T follicular helper cell (primary cell): ENCODE data around the gene SFXN1.

Source experiments
- DNase-seq: peaks from one replicate; pipeline ENCODE4 v3.0.0-alpha.2; 2020; ENCODE audit warnings: low read depth

The SFXN1 gene

GRCh38 chr5:175465282-175465681, 13.1 kb upstream of the SFXN1 start:
- no peak for DNase-seq

GRCh38 chr5:175466700-175467318, 11.6 kb upstream of the SFXN1 start:
- no peak for DNase-seq

GRCh38 chr5:175467983-175468690, 10.2 kb upstream of the SFXN1 start:
- DNase-seq, result no peak

GRCh38 chr5:175468892-175469291, 9.5 kb upstream of the SFXN1 start:
- no peak for DNase-seq

- no peak for DNase-seq
Observed at GRCh38 chr5:175469916-175470315, 8.4 kb upstream of the SFXN1 start.

- DNase-seq, result no peak
Observed at GRCh38 chr5:175470781-175471180, 7.6 kb upstream of the SFXN1 start.

- no peak for DNase-seq
Observed at GRCh38 chr5:175471196-175471595, 7.2 kb upstream of the SFXN1 start.

- DNase-seq, result no peak
Observed at GRCh38 chr5:175471628-175472027, 6.7 kb upstream of the SFXN1 start.

- no peak for DNase-seq
Observed at GRCh38 chr5:175472378-175472777, 6.0 kb upstream of the SFXN1 start.

GRCh38 chr5:175475248-175475647, 3.1 kb upstream of the SFXN1 start:
- no peak for DNase-seq

- DNase-seq, result no peak
Observed at GRCh38 chr5:175477440-175477839, 920 bp upstream of the SFXN1 start.

- DNase-seq, result no peak
Observed at GRCh38 chr5:175478008-175478383, 364 bp upstream of the SFXN1 start.

- no peak for DNase-seq
Observed at GRCh38 chr5:175479125-175479881, 943 bp downstream of the SFXN1 start.

- no peak for DNase-seq
Observed at GRCh38 chr5:175483337-175483736, 5.0 kb downstream of the SFXN1 start.

GRCh38 chr5:175484322-175484721, 6.0 kb downstream of the SFXN1 start:
- DNase-seq, result no peak

GRCh38 chr5:175484829-175485228, 6.5 kb downstream of the SFXN1 start:
- no peak for DNase-seq

- no peak for DNase-seq
Observed at GRCh38 chr5:175485631-175486030, 7.3 kb downstream of the SFXN1 start.

GRCh38 chr5:175487514-175488222, 9.3 kb downstream of the SFXN1 start:
- no peak for DNase-seq

- no peak for DNase-seq
Observed at GRCh38 chr5:175489693-175490443, 11.5 kb downstream of the SFXN1 start.

- DNase-seq, result no peak
Observed at GRCh38 chr5:175491223-175491622, 12.9 kb downstream of the SFXN1 start.

- DNase-seq, result no peak
Observed at GRCh38 chr5:175493260-175493659, 14.9 kb downstream of the SFXN1 start.

- no peak for DNase-seq
Observed at GRCh38 chr5:175493726-175494125, 15.4 kb downstream of the SFXN1 start.
